ENCODE data around the gene NPAT. TPM values are rescaled to one million over a fixed set of nuclear protein-coding genes. Genes with fewer than 3 reads are reported as not detected.
"Not testable (repeated sequence)": the region's sequence is repeated elsewhere in the genome, so short reads cannot be mapped to it uniquely, and the experiment has no call there.

The NPAT gene
- total RNA-seq, 4 donors from 2014 or later, result 9.5 to 14.9 (median 12.4) TPM

GRCh38 chr11:108135845-108136544 is 86.4 kb downstream of the NPAT start:
- no peak overlapping the region for H3K4me3 ChIP-seq
- TF ChIP-seq EP300 (IDR thresholded peaks at IDR 0.05) (no peak), POLR2AphosphoS5 (IDR thresholded peaks at IDR 0.05) (no peak), POLR2A (IDR thresholded peaks at IDR 0.05) (no peak)
- TF ChIP-seq, protein P1, sequence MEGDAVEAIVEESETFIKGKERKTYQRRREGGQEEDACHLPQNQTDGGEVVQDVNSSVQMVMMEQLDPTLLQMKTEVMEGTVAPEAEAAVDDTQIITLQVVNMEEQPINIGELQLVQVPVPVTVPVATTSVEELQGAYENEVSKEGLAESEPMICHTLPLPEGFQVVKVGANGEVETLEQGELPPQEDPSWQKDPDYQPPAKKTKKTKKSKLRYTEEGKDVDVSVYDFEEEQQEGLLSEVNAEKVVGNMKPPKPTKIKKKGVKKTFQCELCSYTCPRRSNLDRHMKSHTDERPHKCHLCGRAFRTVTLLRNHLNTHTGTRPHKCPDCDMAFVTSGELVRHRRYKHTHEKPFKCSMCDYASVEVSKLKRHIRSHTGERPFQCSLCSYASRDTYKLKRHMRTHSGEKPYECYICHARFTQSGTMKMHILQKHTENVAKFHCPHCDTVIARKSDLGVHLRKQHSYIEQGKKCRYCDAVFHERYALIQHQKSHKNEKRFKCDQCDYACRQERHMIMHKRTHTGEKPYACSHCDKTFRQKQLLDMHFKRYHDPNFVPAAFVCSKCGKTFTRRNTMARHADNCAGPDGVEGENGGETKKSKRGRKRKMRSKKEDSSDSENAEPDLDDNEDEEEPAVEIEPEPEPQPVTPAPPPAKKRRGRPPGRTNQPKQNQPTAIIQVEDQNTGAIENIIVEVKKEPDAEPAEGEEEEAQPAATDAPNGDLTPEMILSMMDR (IDR thresholded peaks at IDR 0.05), result no peak
- H3K27me3 ChIP-seq, result no peaks in the 10 kb centered on the region
- peaks cover 0 to 86% of the 10 kb centered on the region in 2 donors for H3K36me3 ChIP-seq
- 66 to 83% methylated on average over 2 of the region's 2 CpGs for WGBS, 2 donors (ENCODE audit: low coverage in 1 of 2)
- H3K9me3 ChIP-seq, result no peaks in the 10 kb centered on the region
- H3K27ac ChIP-seq, result no peak overlapping the region
- ATAC-seq, result no peak
- peaks cover 0 to 18% (median 0%) of the 10 kb centered on the region in 3 donors for H3K4me1 ChIP-seq

- not testable (repeated sequence) for H3K4me3 ChIP-seq, ATAC-seq, H3K27me3 ChIP-seq, H3K9me3 ChIP-seq, H3K27ac ChIP-seq
- Histone ChIP-seq H3K4me1 (peaks cover 0 to 31% (median 0%) of the 10 kb centered on the region in 3 donors), H3K36me3 (peaks cover 0 to 68% of the 10 kb centered on the region in 2 donors)
- 100% methylated on average over 1 of the region's 2 CpGs; no CpG with 5 or more reads in 1 of the 2 donors for WGBS, 2 donors (ENCODE audit: low coverage in 1 of 2)
These were observed 89.4 kb downstream of the NPAT start for GRCh38 chr11:108132993-108133538.

DNA sequence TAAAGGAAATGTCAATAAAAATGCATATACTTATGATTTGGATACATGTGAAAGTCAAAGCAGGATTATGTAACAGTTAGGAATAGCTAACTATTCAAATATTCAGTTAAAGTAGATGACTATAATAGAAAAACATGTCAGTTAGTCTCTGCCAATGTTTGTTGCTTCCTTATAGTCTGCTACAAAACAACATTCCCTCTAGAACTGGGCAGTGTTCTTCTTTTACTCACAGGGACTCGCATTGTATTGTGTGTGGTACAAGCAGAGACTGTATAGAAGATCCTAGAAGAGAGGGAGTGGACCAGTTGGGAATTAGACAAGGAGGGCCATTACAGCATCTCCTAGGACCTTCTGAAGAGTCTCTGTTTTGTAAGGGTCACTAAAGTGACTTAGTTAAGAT is 90.4 kb downstream of the NPAT start:
- Histone ChIP-seq H3K36me3 (peaks cover 0 to 66% of the 10 kb centered on the region in 2 donors), H3K9me3 (no peaks in the 10 kb centered on the region), H3K27ac (peak overlapping the region in 1 of 4 donors; percentile 7), H3K4me1 (peaks cover 0 to 34% (median 0%) of the 10 kb centered on the region in 3 donors), H3K27me3 (no peaks in the 10 kb centered on the region), H3K4me3 (no peak overlapping the region)
- no peak for ATAC-seq
- 50 to 93% methylated on average over 1 of the region's 1 CpG for WGBS, 2 donors (ENCODE audit: low coverage in 1 of 2)
- TF ChIP-seq POLR2AphosphoS5 (IDR thresholded peaks at IDR 0.05) (no peak), POLR2A (IDR thresholded peaks at IDR 0.05) (no peak), EP300 (IDR thresholded peaks at IDR 0.05) (no peak)
- TF ChIP-seq, protein P1 (IDR thresholded peaks at IDR 0.05), result no peak

DNA sequence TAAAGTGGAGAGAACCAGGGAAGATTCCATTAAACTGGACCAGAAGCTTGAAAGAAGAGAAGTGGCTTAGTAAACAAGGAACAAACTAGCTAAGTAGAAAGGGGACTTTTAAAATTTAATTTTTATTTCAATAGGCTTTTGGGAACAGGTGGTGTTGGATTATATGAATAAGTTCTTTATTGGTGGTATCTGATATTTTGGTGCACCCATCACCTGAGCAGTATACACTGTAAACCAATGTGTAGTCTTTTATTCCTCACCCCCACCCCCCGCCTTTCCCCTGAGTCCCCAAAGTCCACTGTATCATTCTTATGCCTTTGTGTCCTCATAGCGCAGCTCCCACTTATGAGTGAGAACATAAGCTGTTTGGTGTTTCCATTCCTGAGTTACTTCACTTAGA is 93.7 kb downstream of the NPAT start:
- H3K36me3 ChIP-seq, result peaks cover 0 to 41% of the 10 kb centered on the region in 2 donors
- no peak for ATAC-seq
- 100% methylated on average over 1 of the region's 2 CpGs for WGBS, 2 donors (ENCODE audit: low coverage in 1 of 2)
- H3K4me1 ChIP-seq, result peaks cover 0 to 47% (median 0%) of the 10 kb centered on the region in 3 donors
- no peaks in the 10 kb centered on the region for H3K9me3 ChIP-seq
- H3K27me3 ChIP-seq, result no peaks in the 10 kb centered on the region
- H3K4me3 ChIP-seq, result no peak overlapping the region
- no peak overlapping the region for H3K27ac ChIP-seq
- TF ChIP-seq, protein P1 (IDR thresholded peaks at IDR 0.05), result no peak
- TF ChIP-seq POLR2A (IDR thresholded peaks at IDR 0.05), result no peak
- TF ChIP-seq POLR2AphosphoS5 (IDR thresholded peaks at IDR 0.05), result no peak
- no peak for TF ChIP-seq EP300 (IDR thresholded peaks at IDR 0.05)

GRCh38 chr11:108125096-108125495 is 97.3 kb downstream of the NPAT start:
- H3K9me3 ChIP-seq, result no peaks in the 10 kb centered on the region
- H3K27me3 ChIP-seq, result no peaks in the 10 kb centered on the region
- TF ChIP-seq POLR2AphosphoS5 (IDR thresholded peaks at IDR 0.05), result no peak
- TF ChIP-seq POLR2A (IDR thresholded peaks at IDR 0.05), result no peak
- no peak for TF ChIP-seq EP300 (IDR thresholded peaks at IDR 0.05)
- TF ChIP-seq, protein P1 (IDR thresholded peaks at IDR 0.05), result no peak
- no peak for ATAC-seq
- WGBS, 2 donors (ENCODE audit: low coverage in 1 of 2), result 85 to 91% methylated on average over 4 to 5 of the region's 5 CpGs
- H3K4me1 ChIP-seq, result peaks cover 0 to 57% (median 3%) of the 10 kb centered on the region in 3 donors
- H3K4me3 ChIP-seq, result no peak overlapping the region
- H3K27ac ChIP-seq, result no peak overlapping the region
- H3K36me3 ChIP-seq, result peaks cover 0 to 24% of the 10 kb centered on the region in 2 donors

Measured in gastroesophageal sphincter (tissue), 4 donors.